NCI-H446 treated with DMSO at 0.1 percent for 48 hours (cell line): ENCODE data around the gene GPATCH2L.

Experiments
- DNase-seq: peaks from one replicate; lab custom pipeline; 2025; lab: John Stamatoyannopoulos, UW

The GPATCH2L gene

GRCh38 chr14:76256545-76256944 lies 104.8 kb downstream of the GPATCH2L start:
- no peak for DNase-seq

DNA sequence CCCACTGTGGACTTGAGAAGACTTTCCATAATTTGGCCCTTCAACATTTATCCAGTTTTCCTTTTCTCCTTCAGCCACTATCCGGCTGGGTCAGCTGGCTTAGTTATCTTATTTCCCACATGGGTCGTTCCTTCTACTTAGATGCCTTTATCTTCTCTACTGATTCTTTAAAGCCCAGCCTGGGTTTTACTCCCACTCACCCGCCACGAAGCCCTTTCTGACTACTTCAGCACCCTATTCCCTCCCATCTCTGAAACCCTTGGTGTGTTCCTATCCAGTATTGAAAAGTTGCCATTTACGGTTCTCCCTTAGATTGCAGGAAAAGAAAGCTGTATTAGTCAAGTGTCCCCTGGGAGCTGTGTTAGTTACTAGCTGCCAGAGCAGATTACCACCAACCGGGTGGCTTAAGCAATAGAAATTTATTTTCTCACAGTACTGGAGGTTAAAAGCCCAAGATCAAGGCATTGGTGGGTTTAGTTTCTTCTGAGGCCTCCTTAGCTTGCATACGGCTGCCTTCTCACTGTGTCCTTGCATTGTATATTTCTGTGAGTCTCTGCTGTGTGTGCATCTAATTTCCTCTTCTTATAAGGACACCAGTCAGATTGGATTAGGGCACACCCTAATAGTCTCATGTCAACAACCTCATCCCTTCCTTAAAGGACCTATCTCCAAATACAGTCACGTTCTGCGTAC lies 105.5 kb downstream of the GPATCH2L start:
- no peak for DNase-seq

- no peak for DNase-seq
These were observed 106.2 kb downstream of the GPATCH2L start for GRCh38 chr14:76257842-76258397.

DNA sequence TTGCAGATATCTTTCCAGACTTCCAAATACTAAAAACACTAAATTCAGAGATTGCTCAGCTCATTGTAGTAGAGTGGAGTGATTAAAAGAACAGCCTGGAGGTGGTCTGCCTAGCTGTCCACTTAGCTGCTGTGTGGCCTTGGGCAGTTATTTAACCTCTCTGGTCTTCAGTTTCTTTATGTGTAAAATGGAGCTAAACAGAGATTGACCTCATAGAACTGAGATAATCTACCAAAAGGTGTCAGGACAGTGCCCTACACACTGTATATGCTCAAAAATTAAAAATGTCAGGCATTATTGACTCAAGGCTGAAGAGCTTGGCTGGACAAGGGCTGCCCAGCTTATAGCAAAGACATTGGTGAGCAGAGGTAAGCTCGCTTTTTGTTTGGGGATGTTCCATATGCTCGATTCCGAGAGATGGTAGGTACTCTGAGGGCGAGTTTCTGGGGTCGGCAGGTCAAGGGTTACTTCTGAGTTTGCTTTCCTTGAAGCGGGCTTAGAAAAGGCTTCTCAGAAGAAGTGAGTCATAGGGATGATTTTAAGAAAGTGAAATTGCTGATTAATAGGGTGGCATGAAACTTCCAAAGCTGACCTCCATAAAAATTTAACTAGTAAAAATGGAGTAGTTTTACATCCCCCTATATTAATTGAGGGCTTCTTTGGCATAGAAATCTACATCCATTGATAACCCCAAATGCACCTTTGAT lies 107.5 kb downstream of the GPATCH2L start:
- no peak for DNase-seq

- no peak for DNase-seq
These were observed 109.0 kb downstream of the GPATCH2L start for GRCh38 chr14:76260749-76261148.

- no peak for DNase-seq
These were observed 109.7 kb downstream of the GPATCH2L start for GRCh38 chr14:76261371-76261811.

DNA sequence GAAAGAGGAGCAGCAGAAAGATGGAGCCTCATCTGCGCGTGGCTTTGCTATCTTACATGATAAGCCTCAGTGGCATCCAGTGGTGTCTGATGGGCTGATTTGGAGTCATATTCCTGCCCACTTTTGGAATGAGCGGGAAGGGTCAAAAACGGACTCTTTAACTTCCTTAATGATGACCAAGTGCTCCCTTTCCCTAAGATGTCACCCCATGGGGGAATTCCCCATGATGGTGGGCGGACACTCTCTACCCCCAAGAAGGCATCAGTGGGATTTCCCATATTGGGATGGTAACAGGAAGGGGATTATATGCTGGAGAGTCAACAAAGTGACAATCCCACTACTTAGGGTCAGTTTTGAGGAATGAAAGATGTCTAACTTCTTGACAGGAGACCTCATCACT lies 110.9 kb downstream of the GPATCH2L start:
- no peak for DNase-seq
